Measurements from ENCODE around the gene UPK2. TPM values are rescaled to one million over a fixed set of nuclear protein-coding genes. Genes with fewer than 3 reads are reported as not detected.

The UPK2 gene
- total and polyA plus RNA-seq, 10 of the 15 experiments (the other 5 are each of a cell fraction or from before 2014, with no cell fraction given) = 0.07 to 1.0 (median 0.31) TPM; not detected in 7

- H3K9ac ChIP-seq (ENCODE audit: control insufficient read depth, insufficient read depth, low read length) = no peak overlapping the region
Observed at GRCh38 chr11:118958577-118958976, 2.5 kb downstream of the UPK2 start.

GRCh38 chr11:118961189-118961588 is 5.1 kb downstream of the UPK2 start:
- RAD21 ChIA-PET (ENCODE audit: unreplicated experiment) = no interaction called here
- SMC1A ChIA-PET (ENCODE audit: uncharacterized antibody, unreplicated experiment) = no interaction called here
- Histone ChIP-seq H4K20me1 (ENCODE audit: control insufficient read depth, insufficient read depth) (no peaks in the 10 kb centered on the region), H3K9ac (ENCODE audit: control insufficient read depth, insufficient read depth, low read length) (no peak overlapping the region), H3K79me2 (ENCODE audit: control insufficient read depth, insufficient read depth, low read length) (no peaks in the 10 kb centered on the region), H3K9me3 (replicated peaks; ENCODE audit: control insufficient read depth, insufficient read depth, low read length) (no peaks in the 10 kb centered on the region), H3K36me3 (ENCODE audit: control insufficient read depth in 2 of 2, insufficient read depth in 2 of 2, low read length in 1 of 2) (no peaks in the 10 kb centered on the region), H3K4me1 (ENCODE audit: control insufficient read depth, insufficient read depth, low read length) (no peaks in the 10 kb centered on the region), H3K27me3 (replicated peaks in 1 of 2; ENCODE audit: control insufficient read depth in 2 of 2, insufficient read depth in 2 of 2, low read length in 1 of 2) (peaks cover 0 to 4% of the 10 kb centered on the region in 2 experiments; a peak in 1 of 4 replicates), H3K27ac (ENCODE audit: control insufficient read depth, insufficient read depth) (no peak overlapping the region), H3K4me2 (ENCODE audit: control insufficient read depth, insufficient read depth) (no peak overlapping the region), H2AFZ (ENCODE audit: control insufficient read depth, low read depth, low read length) (no peak overlapping the region), H3K4me3 (no peak overlapping the region)
- no peak for TF ChIP-seq SIN3A (IDR thresholded peaks at IDR 0.05; ENCODE audit: low read depth, low read length)
- no peak for TF ChIP-seq ETV6 (conservative IDR thresholded peaks at IDR 0.05 in 1 of 2, IDR thresholded peaks at IDR 0.05 in 1 of 2; ENCODE audit: borderline replicate concordance in 1 of 2, low read depth in 1 of 2)
- no peak for TF ChIP-seq BCL3 (IDR thresholded peaks at IDR 0.05; ENCODE audit: borderline replicate concordance, insufficient read depth, low read depth, low read length, poor library complexity, severe bottlenecking)
- TF ChIP-seq SIX5 (IDR thresholded peaks at IDR 0.05; ENCODE audit: low read depth, low read length, severe bottlenecking) = no peak
- TF ChIP-seq RCOR1 (conservative IDR thresholded peaks at IDR 0.05; ENCODE audit: low read depth, low read length) = no peak
- TF ChIP-seq RAD51 (IDR thresholded peaks at IDR 0.05) = no peak
- no peak for TF ChIP-seq EGR1 (IDR thresholded peaks at IDR 0.05; ENCODE audit: borderline replicate concordance in 1 of 2, low read depth in 2 of 2, low read length in 2 of 2)
- no peak for FAIRE-seq
- DNase-seq (ENCODE audit: low read depth, low spot score) = no peak
- no TSS peak for BruUV-seq (replicated peaks)
- WGBS (ENCODE audit: insufficient coverage, insufficient replicate concordance, low lambda C conversion rate, missing lambda C conversion rate) = 0% methylated on average over 3 of the region's 5 CpGs
- in situ Hi-C loops (cut with MboI) (no loop called here), intact Hi-C loops (cut with micrococcal nuclease; ENCODE audit: unreplicated experiment) (no loop called here)
- CTCF ChIA-PET = interaction anchor here (0.9 kb wide), 1 partner anchor 55 kb away, joined by 3 read pairs; no protein-coding TSS in a partner anchor
- POLR2A ChIA-PET = no interaction called here
- no peak for ATAC-seq

More at GRCh38 chr11:118958577-118958976, 2.5 kb downstream of the UPK2 start:
- intact Hi-C loops (cut with micrococcal nuclease; ENCODE audit: unreplicated experiment) = no loop called here
- Histone ChIP-seq H3K36me3 (ENCODE audit: control insufficient read depth in 2 of 2, insufficient read depth in 2 of 2, low read length in 1 of 2) (no peaks in the 10 kb centered on the region), H3K4me1 (ENCODE audit: control insufficient read depth, insufficient read depth, low read length) (no peaks in the 10 kb centered on the region), H3K4me3 (no peak overlapping the region), H3K27me3 (replicated peaks in 1 of 2; ENCODE audit: control insufficient read depth in 2 of 2, insufficient read depth in 2 of 2, low read length in 1 of 2) (peaks cover 0 to 6% of the 10 kb centered on the region in 2 experiments; a peak in 1 of 4 replicates), H4K20me1 (ENCODE audit: control insufficient read depth, insufficient read depth) (no peaks in the 10 kb centered on the region), H3K27ac (ENCODE audit: control insufficient read depth, insufficient read depth) (no peak overlapping the region), H3K9me3 (replicated peaks; ENCODE audit: control insufficient read depth, insufficient read depth, low read length) (no peaks in the 10 kb centered on the region), H3K79me2 (ENCODE audit: control insufficient read depth, insufficient read depth, low read length) (no peaks in the 10 kb centered on the region), H2AFZ (ENCODE audit: control insufficient read depth, low read depth, low read length) (no peak overlapping the region), H3K4me2 (ENCODE audit: control insufficient read depth, insufficient read depth) (no peak overlapping the region)
- no TSS peak for BruUV-seq (replicated peaks)
- DNase-seq (ENCODE audit: low read depth, low spot score) = no peak
- RAD21 ChIA-PET (ENCODE audit: unreplicated experiment) = interaction anchor here (1.7 kb wide), 1 partner anchor 21 kb away, joined by 4 read pairs; no protein-coding TSS in a partner anchor
- POLR2A ChIA-PET = interaction anchor here (0.6 kb wide), 1 partner anchor 613 kb away, joined by 3 read pairs; no protein-coding TSS in a partner anchor
- TF ChIP-seq NRF1 (conservative IDR thresholded peaks at IDR 0.05; ENCODE audit: low read depth, low read length) (no peak), CHD2 (IDR thresholded peaks at IDR 0.05; ENCODE audit: borderline replicate concordance, low read depth, low read length) (no peak), BCL3 (IDR thresholded peaks at IDR 0.05; ENCODE audit: borderline replicate concordance, insufficient read depth, low read depth, low read length, poor library complexity, severe bottlenecking) (no peak), SMAD1 (IDR thresholded peaks at IDR 0.05; ENCODE audit: low read depth, partially characterized antibody) (no peak)
- ATAC-seq = no peak
- CTCF ChIA-PET = interaction anchor here (1.2 to 3.5 kb wide), 4 partner anchors 27 to 271 kb away, joined by 3 to 18 read pairs (median 4); no protein-coding TSS in a partner anchor
- SMC1A ChIA-PET (ENCODE audit: uncharacterized antibody, unreplicated experiment) = interaction anchor here (1.0 kb wide), 1 partner anchor 326 kb away, joined by 3 read pairs; no protein-coding TSS in a partner anchor
- FAIRE-seq = no peak
- 13% methylated on average over 2 of the region's 2 CpGs for WGBS (ENCODE audit: insufficient coverage, insufficient replicate concordance, low lambda C conversion rate, missing lambda C conversion rate)
- in situ Hi-C loops (cut with MboI) = loop anchor here (5.0 kb wide), 1 partner anchor 51 kb away; no protein-coding TSS in a partner anchor
